Activated T-cell treated with anti-CD3 and anti-CD28 coated beads, Interleukin-2, amount 50 U/mL, for 24 hours (primary cell): ENCODE measurements around the gene SCTR.

ENCODE experiments used
- DNase-seq: peaks from one replicate; pipeline ENCODE4 v3.0.0-alpha.2; 2020
- H3K27ac Mint-ChIP-seq: 2 replicates; pipeline ENCODE4 v1.8.0; 2020; ENCODE audit warnings: mild to moderate bottlenecking, mixed read lengths
- H3K27me3 Mint-ChIP-seq: 2 replicates; pipeline ENCODE4 v1.8.0; 2020; ENCODE audit warnings: mixed read lengths
- H3K36me3 Mint-ChIP-seq: 2 replicates; pipeline ENCODE4 v1.8.0; 2020; ENCODE audit warnings: low read depth, mixed read lengths
- H3K4me1 Mint-ChIP-seq: 2 replicates; pipeline ENCODE4 v1.8.0; 2020; ENCODE audit warnings: low read depth, mixed read lengths
- H3K4me3 Mint-ChIP-seq: 2 replicates; pipeline ENCODE4 v1.8.0; 2020; ENCODE audit warnings: mild to moderate bottlenecking, moderate library complexity, mixed read lengths
- H3K9me3 Mint-ChIP-seq: 2 replicates; pipeline ENCODE4 v1.8.0; 2020; ENCODE audit warnings: mixed read lengths

Gene SCTR

GRCh38 chr2:119476301-119477112 lies 47.8 kb downstream of the SCTR start:
- H3K36me3 Mint-ChIP-seq, result no peaks in the 10 kb centered on the region
- H3K27me3 Mint-ChIP-seq, result peaks cover 22% of the 10 kb centered on the region
- DNase-seq, result peak; percentile 52
- H3K9me3 Mint-ChIP-seq, result no peaks in the 10 kb centered on the region
- H3K4me1 Mint-ChIP-seq, result no peaks in the 10 kb centered on the region
- H3K4me3 Mint-ChIP-seq, result no peak overlapping the region
- H3K27ac Mint-ChIP-seq, result no peak overlapping the region

GRCh38 chr2:119475857-119476244 lies 48.4 kb downstream of the SCTR start:
- peaks cover 22% of the 10 kb centered on the region for H3K27me3 Mint-ChIP-seq
- no peaks in the 10 kb centered on the region for H3K9me3 Mint-ChIP-seq
- H3K4me3 Mint-ChIP-seq, result no peak overlapping the region
- no peaks in the 10 kb centered on the region for H3K4me1 Mint-ChIP-seq
- H3K36me3 Mint-ChIP-seq, result no peaks in the 10 kb centered on the region
- no peak overlapping the region for H3K27ac Mint-ChIP-seq
- no peak for DNase-seq

- no peaks in the 10 kb centered on the region for H3K9me3 Mint-ChIP-seq
- H3K27ac Mint-ChIP-seq, result no peak overlapping the region
- H3K4me3 Mint-ChIP-seq, result no peak overlapping the region
- peaks cover 22% of the 10 kb centered on the region for H3K27me3 Mint-ChIP-seq
- no peaks in the 10 kb centered on the region for H3K4me1 Mint-ChIP-seq
- H3K36me3 Mint-ChIP-seq, result no peaks in the 10 kb centered on the region
- no peak for DNase-seq
Measured at GRCh38 chr2:119475225-119475856, 48.9 kb downstream of the SCTR start.

- Mint-ChIP-seq H3K4me3 (no peak overlapping the region), H3K9me3 (no peaks in the 10 kb centered on the region), H3K27me3 (peaks cover 22% of the 10 kb centered on the region), H3K36me3 (no peaks in the 10 kb centered on the region), H3K4me1 (no peaks in the 10 kb centered on the region), H3K27ac (no peak overlapping the region)
- DNase-seq, result no peak
Measured at GRCh38 chr2:119474371-119475224, 49.7 kb downstream of the SCTR start.

- no peaks in the 10 kb centered on the region for H3K9me3 Mint-ChIP-seq
- DNase-seq, result no peak
- H3K4me3 Mint-ChIP-seq, result no peak overlapping the region
- H3K4me1 Mint-ChIP-seq, result no peaks in the 10 kb centered on the region
- no peaks in the 10 kb centered on the region for H3K36me3 Mint-ChIP-seq
- peaks cover 20% of the 10 kb centered on the region for H3K27me3 Mint-ChIP-seq
- H3K27ac Mint-ChIP-seq, result no peak overlapping the region
Measured at GRCh38 chr2:119473621-119474370, 50.5 kb downstream of the SCTR start.

- Mint-ChIP-seq H3K27ac (no peak overlapping the region), H3K4me1 (no peaks in the 10 kb centered on the region), H3K27me3 (peaks cover 13% of the 10 kb centered on the region), H3K9me3 (no peaks in the 10 kb centered on the region), H3K4me3 (no peak overlapping the region), H3K36me3 (no peaks in the 10 kb centered on the region)
- DNase-seq, result no peak
Measured at GRCh38 chr2:119472749-119473148, 51.5 kb downstream of the SCTR start.

GRCh38 chr2:119469661-119470297 lies 54.5 kb downstream of the SCTR start:
- Mint-ChIP-seq H3K4me3 (no peak overlapping the region), H3K27me3 (peaks cover 3% of the 10 kb centered on the region), H3K27ac (no peak overlapping the region), H3K9me3 (no peaks in the 10 kb centered on the region), H3K4me1 (no peaks in the 10 kb centered on the region), H3K36me3 (no peaks in the 10 kb centered on the region)
- DNase-seq, result no peak

GRCh38 chr2:119469131-119469530 lies 55.2 kb downstream of the SCTR start:
- Mint-ChIP-seq H3K36me3 (no peaks in the 10 kb centered on the region), H3K4me3 (no peak overlapping the region), H3K4me1 (no peaks in the 10 kb centered on the region), H3K9me3 (no peaks in the 10 kb centered on the region), H3K27me3 (peaks cover 3% of the 10 kb centered on the region), H3K27ac (no peak overlapping the region)
- no peak for DNase-seq

- H3K36me3 Mint-ChIP-seq, result no peaks in the 10 kb centered on the region
- DNase-seq, result no peak
- no peak overlapping the region for H3K27ac Mint-ChIP-seq
- H3K9me3 Mint-ChIP-seq, result no peaks in the 10 kb centered on the region
- H3K4me3 Mint-ChIP-seq, result no peak overlapping the region
- peaks cover 3% of the 10 kb centered on the region for H3K27me3 Mint-ChIP-seq
- H3K4me1 Mint-ChIP-seq, result no peaks in the 10 kb centered on the region
Measured at GRCh38 chr2:119468154-119468955, 55.9 kb downstream of the SCTR start.

- Mint-ChIP-seq H3K4me1 (no peaks in the 10 kb centered on the region), H3K4me3 (no peak overlapping the region), H3K9me3 (no peaks in the 10 kb centered on the region), H3K36me3 (no peaks in the 10 kb centered on the region), H3K27me3 (peaks cover 3% of the 10 kb centered on the region), H3K27ac (no peak overlapping the region)
- DNase-seq, result no peak
Measured at GRCh38 chr2:119466373-119466772, 57.9 kb downstream of the SCTR start.

GRCh38 chr2:119465687-119466086 lies 58.6 kb downstream of the SCTR start:
- no peak overlapping the region for H3K27ac Mint-ChIP-seq
- no peak for DNase-seq
- no peaks in the 10 kb centered on the region for H3K9me3 Mint-ChIP-seq
- no peaks in the 10 kb centered on the region for H3K4me1 Mint-ChIP-seq
- no peak overlapping the region for H3K4me3 Mint-ChIP-seq
- H3K36me3 Mint-ChIP-seq, result no peaks in the 10 kb centered on the region
- H3K27me3 Mint-ChIP-seq, result peaks cover 3% of the 10 kb centered on the region

- Mint-ChIP-seq H3K27ac (no peak overlapping the region), H3K36me3 (no peaks in the 10 kb centered on the region), H3K4me1 (no peaks in the 10 kb centered on the region), H3K9me3 (no peaks in the 10 kb centered on the region), H3K4me3 (no peak overlapping the region), H3K27me3 (peaks cover 3% of the 10 kb centered on the region)
- DNase-seq, result no peak
Measured at GRCh38 chr2:119464981-119465380, 59.3 kb downstream of the SCTR start.

GRCh38 chr2:119463990-119464389 lies 60.3 kb downstream of the SCTR start:
- no peak for DNase-seq
- Mint-ChIP-seq H3K36me3 (no peaks in the 10 kb centered on the region), H3K4me3 (no peak overlapping the region), H3K27ac (no peak overlapping the region), H3K9me3 (no peaks in the 10 kb centered on the region), H3K4me1 (no peaks in the 10 kb centered on the region), H3K27me3 (peaks cover 3% of the 10 kb centered on the region)
